ENCODE data around the gene SLC36A3. TPM values are rescaled to one million over a fixed set of nuclear protein-coding genes. Genes with fewer than 3 reads are reported as not detected.

Gene SLC36A3
- total and polyA plus RNA-seq, 7 donors, result not detected

DNA sequence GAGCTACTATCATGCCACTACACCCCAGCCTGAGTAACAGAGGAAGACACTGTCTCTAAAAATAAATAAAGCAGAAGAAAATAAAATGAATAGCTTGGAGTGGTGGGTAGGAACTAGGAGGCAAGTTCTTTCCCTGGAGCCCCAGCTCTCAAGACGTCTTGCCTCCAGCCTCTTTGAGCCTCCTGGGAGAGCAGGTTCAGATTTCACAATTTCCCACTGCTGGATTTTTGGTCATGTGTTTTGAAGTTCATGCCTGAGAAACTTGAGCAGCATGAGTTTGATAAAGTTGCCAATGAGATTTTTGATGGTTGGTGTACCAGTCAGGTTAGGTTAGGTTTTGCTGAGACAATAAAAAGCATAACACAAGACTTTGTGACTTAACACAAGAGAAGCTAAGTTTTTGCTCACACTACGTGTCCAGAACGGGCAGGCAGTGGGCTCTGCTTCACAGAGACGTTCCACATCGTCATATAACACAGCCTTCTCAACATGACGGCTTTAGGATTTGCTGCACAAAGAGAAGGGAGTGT is 75.6 kb downstream of the SLC36A3 start:
- WGBS, 2 donors, result 61 to 95% methylated on average over 6 of the region's 6 CpGs
- Histone ChIP-seq H3K4me3 (no peak overlapping the region), H3K4me1 (peaks cover 0 to 10% (median 6%) of the 10 kb centered on the region in 4 donors), H3K27ac (no peak overlapping the region), H3K36me3 (no peaks in the 10 kb centered on the region), H3K9me3 (no peaks in the 10 kb centered on the region), H3K27me3 (no peaks in the 10 kb centered on the region)
- DNase-seq, result no peak
- TF ChIP-seq POLR2AphosphoS5 (IDR thresholded peaks at IDR 0.05) (no peak), EP300 (IDR thresholded peaks at IDR 0.05) (no peak)
- intact Hi-C loops (cut with DNase I), result no loop called here

Other genes with a start within 250 kb of the SLC36A3 start
- 10 to 100 TPM; 55.1 to 73.1 (median 62.8) TPM for gene TNIP1, start 222.7 kb downstream of the SLC36A3 start, total RNA-seq
- gene TNIP1, start 222.7 kb downstream of the SLC36A3 start, polyA plus RNA-seq, result 100 to 1,000 TPM; 153 to 210 (median 195) TPM
- gene ANXA6, start 146.0 kb downstream of the SLC36A3 start, total RNA-seq, result 100 to 1,000 TPM; 233 to 333 (median 259) TPM
- 100 to 1,000 TPM in 1 of 3 donors, 10 to 100 TPM in 2; 22.9 to 121 (median 45.0) TPM for gene ANXA6, start 146.0 kb downstream of the SLC36A3 start, polyA plus RNA-seq
- 100 to 1,000 TPM; 199 to 342 (median 258) TPM for gene CCDC69, start 79.7 kb downstream of the SLC36A3 start, total RNA-seq
- 10 to 100 TPM in 2 of 3 donors, 1 to 10 TPM in 1; 6.0 to 48.7 (median 43.2) TPM for gene CCDC69, start 79.7 kb downstream of the SLC36A3 start, polyA plus RNA-seq
- gene GM2A, start 50.6 kb downstream of the SLC36A3 start, total RNA-seq, result 10 to 100 TPM; 19.4 to 31.9 (median 29.3) TPM
- gene GM2A, start 50.6 kb downstream of the SLC36A3 start, polyA plus RNA-seq, result 10 to 100 TPM; 10.2 to 35.1 (median 32.3) TPM
- gene SLC36A2, start 43.8 kb upstream of the SLC36A3 start, total RNA-seq, result not detected
- gene SLC36A2, start 43.8 kb upstream of the SLC36A3 start, polyA plus RNA-seq, result not detected
- gene SLC36A1, start 143.8 kb upstream of the SLC36A3 start, total RNA-seq, result 1 to 10 TPM; 6.9 to 9.7 (median 8.6) TPM
- 1 to 10 TPM; 4.4 to 8.6 (median 6.6) TPM for gene SLC36A1, start 143.8 kb upstream of the SLC36A3 start, polyA plus RNA-seq